ENCODE measurements around the gene CTCF.
A peak's percentile ranks its signal among the peaks of the same experiment; 100 is the strongest.

CTCF gene

GRCh38 chr16:67669499-67670101 lies 107.3 kb downstream of the CTCF start:
- Histone ChIP-seq H3K36me3 (ENCODE audit: control insufficient read depth, insufficient read depth, low read length) (no peaks in the 10 kb centered on the region), H3K4me3 (replicated peaks; ENCODE audit: low read depth, low read length) (no peak overlapping the region), H3K27me3 (replicated peaks; ENCODE audit: control insufficient read depth, insufficient read depth, low read length) (no peaks in the 10 kb centered on the region)
- DNase-seq (ENCODE audit: extremely low read depth, insufficient read length) = no peak
- TF ChIP-seq CTCF (IDR thresholded peaks at IDR 0.05; ENCODE audit: insufficient read depth, low read length, poor library complexity, severe bottlenecking) = no peak

GRCh38 chr16:67672306-67672705 lies 110.0 kb downstream of the CTCF start:
- Histone ChIP-seq H3K27me3 (replicated peaks; ENCODE audit: control insufficient read depth, insufficient read depth, low read length) (no peaks in the 10 kb centered on the region), H3K4me3 (replicated peaks; ENCODE audit: low read depth, low read length) (no peak overlapping the region), H3K36me3 (ENCODE audit: control insufficient read depth, insufficient read depth, low read length) (peaks cover 3% of the 10 kb centered on the region)
- no peak for DNase-seq (ENCODE audit: extremely low read depth, insufficient read length)
- no peak for TF ChIP-seq CTCF (IDR thresholded peaks at IDR 0.05; ENCODE audit: insufficient read depth, low read length, poor library complexity, severe bottlenecking)

DNA sequence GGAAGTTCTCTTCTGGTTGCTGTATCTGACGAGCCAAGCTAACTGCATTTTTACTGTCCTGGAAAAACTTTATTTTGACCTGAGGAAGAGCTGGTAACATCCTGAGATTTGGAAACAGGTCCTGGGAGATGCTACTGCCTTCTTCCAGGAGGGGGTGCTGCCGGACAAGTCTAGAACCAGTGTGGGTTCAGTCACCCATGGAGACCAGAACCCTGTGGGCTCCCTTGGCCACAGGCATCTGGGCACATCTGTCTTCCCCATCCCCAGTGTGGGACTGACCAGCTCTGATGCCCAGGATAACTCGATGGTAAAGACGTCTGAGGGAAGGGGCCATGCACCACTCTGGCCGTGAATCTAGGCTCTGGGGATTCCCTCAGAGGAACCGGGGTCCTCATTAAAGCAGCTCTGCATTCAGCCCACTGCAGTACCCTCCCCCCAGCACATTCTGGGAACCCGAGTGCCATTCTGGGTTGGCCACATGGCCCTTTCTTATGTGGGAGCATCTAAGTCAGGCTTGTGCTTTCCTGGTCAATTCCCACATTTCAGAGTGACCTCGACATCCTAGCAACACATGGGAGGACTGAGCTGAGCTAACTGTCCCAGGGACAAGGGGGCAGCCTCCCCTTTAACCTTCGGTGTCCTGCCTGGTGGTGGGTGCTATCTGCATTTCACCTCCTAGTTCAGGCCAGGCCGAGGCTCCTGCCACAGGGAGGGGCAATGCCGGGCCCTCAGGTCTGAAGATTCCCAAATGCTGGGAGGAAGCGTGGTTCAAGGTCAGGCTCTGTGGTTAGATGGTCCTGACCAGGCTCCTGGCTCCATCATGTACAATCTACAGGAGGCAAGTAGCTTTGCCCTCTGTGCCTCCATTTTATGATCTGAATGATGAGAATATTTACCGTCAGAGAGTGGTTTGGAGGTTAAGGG lies 110.7 kb downstream of the CTCF start:
- no peak overlapping the region for H3K4me3 ChIP-seq (replicated peaks; ENCODE audit: low read depth, low read length)
- TF ChIP-seq CTCF (IDR thresholded peaks at IDR 0.05; ENCODE audit: insufficient read depth, low read length, poor library complexity, severe bottlenecking) = peak; percentile 85
- peaks cover 3% of the 10 kb centered on the region for H3K36me3 ChIP-seq (ENCODE audit: control insufficient read depth, insufficient read depth, low read length)
- no peaks in the 10 kb centered on the region for H3K27me3 ChIP-seq (replicated peaks; ENCODE audit: control insufficient read depth, insufficient read depth, low read length)
- DNase-seq (ENCODE audit: extremely low read depth, insufficient read length) = no peak

DNA sequence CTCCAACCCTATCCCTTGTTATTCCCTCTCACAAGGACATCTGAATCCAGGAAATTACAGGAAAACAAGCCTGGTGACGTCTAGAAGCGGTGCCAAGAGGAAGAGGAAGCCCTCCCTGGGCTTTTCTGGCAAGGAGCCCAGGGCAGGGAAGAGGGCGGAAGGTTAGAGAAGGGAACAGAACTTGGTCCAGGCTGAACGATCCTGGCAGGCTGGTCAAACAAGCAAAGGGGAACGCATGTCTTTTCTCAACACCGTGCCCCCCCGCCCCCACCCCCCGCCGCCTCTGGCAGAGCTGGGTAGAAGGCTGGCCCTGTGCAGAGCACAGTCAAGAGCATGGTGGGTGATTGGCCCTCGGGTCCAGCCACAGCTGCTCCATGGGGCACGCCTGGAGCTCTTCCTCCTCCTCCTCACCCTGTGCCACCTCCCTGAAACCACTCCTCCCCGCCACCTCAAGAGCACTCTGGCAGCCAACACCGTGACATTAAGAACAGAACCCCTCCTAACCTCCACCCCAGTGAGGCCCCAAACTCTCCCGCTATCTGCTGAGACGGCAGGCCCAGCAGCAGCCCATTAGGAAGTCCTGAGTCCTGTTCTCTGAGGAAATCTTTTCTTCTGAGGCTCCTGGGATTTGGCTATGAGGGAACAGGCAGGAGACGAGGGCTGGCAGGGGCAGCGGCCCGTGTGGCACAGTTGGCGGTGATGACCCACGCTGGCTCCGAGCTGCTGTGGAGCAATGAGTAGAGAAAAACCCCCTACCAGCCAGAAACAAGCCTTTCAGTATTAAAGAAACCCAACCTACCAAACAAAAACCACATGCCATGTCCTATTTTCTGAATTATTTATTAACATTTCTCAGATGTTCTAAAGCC lies 111.6 kb downstream of the CTCF start:
- no peak for DNase-seq (ENCODE audit: extremely low read depth, insufficient read length)
- Histone ChIP-seq H3K4me3 (replicated peaks; ENCODE audit: low read depth, low read length) (no peak overlapping the region), H3K27me3 (replicated peaks; ENCODE audit: control insufficient read depth, insufficient read depth, low read length) (no peaks in the 10 kb centered on the region), H3K36me3 (ENCODE audit: control insufficient read depth, insufficient read depth, low read length) (peaks cover 3% of the 10 kb centered on the region)
- TF ChIP-seq CTCF (IDR thresholded peaks at IDR 0.05; ENCODE audit: insufficient read depth, low read length, poor library complexity, severe bottlenecking) = no peak

DNA sequence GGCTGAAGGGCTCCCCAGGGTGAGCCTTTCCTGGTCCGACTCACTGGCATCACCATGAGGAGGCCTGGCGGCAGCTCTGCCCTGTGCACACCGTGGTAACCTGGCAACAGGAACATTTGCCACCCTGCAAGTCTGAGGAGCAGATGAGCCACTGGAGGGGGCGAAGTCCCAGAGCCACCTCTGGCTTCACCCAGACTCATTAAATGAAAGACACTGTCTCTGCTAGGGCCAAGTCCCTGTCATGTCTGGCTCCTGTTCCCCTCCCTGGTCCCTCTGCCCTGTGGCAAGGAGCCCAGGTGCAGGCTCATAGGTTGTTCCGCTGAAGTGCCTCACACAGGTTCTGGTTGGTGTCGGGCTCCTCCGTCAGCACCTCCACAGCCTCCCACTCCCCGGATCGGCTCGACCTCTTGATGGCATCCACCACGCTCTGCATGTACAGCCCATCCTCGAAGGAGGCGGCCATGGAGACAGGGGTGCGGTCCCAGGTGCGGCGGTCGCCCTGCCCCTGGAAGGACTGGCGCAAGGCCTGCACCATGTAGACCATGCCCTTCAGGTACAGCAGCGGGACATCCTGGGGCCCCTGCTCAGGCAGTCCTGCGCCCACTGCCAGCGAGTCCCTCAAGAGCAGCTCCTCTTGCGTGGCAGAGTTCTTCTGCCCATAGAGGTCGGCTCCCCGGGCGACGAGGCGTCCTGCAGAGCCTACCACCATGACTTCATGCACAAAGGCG lies 112.7 kb downstream of the CTCF start:
- H3K36me3 ChIP-seq (ENCODE audit: control insufficient read depth, insufficient read depth, low read length) = peaks cover 3% of the 10 kb centered on the region
- H3K27me3 ChIP-seq (replicated peaks; ENCODE audit: control insufficient read depth, insufficient read depth, low read length) = no peaks in the 10 kb centered on the region
- H3K4me3 ChIP-seq (replicated peaks; ENCODE audit: low read depth, low read length) = no peak overlapping the region
- no peak for DNase-seq (ENCODE audit: extremely low read depth, insufficient read length)
- no peak for TF ChIP-seq CTCF (IDR thresholded peaks at IDR 0.05; ENCODE audit: insufficient read depth, low read length, poor library complexity, severe bottlenecking)
